IPS-20b (cell line): ENCODE data around the gene PLAAT3.
"Not testable (repeated sequence)": the region's sequence is repeated elsewhere in the genome, so short reads cannot be mapped to it uniquely, and the experiment has no call there.

Experiments
- H3K27ac ChIP-seq: one replicate; pipeline ENCODE4 v1.5.1; 2013; ENCODE audit warnings: low read length
- H3K27me3 ChIP-seq: 2 replicates; pipeline ENCODE4 v1.6.1; 2013; ENCODE audit warnings: mild to moderate bottlenecking, low read length, inconsistent platforms; ENCODE audit not compliant: insufficient read depth
- H3K36me3 ChIP-seq: 2 replicates; pipeline ENCODE4 v1.6.1; 2013; ENCODE audit warnings: low read depth, mild to moderate bottlenecking, inconsistent platforms, low read length, moderate library complexity; ENCODE audit not compliant: insufficient read depth
- H3K4me1 ChIP-seq: 2 replicates; pipeline ENCODE4 v1.6.1; 2013; ENCODE audit warnings: mild to moderate bottlenecking, control low read depth, inconsistent platforms, low read length, moderate library complexity; ENCODE audit not compliant: insufficient read depth
- H3K4me3 ChIP-seq: 2 replicates; pipeline ENCODE4 v1.5.1; 2013; ENCODE audit warnings: mild to moderate bottlenecking, low read length, inconsistent platforms
- H3K9ac ChIP-seq: 2 replicates; pipeline ENCODE4 v1.6.1; 2013; ENCODE audit warnings: low read depth, mild to moderate bottlenecking, inconsistent platforms, low read length, moderate library complexity
- H3K9me3 ChIP-seq: 2 replicates; pipeline ENCODE4 v1.6.1; 2013; ENCODE audit warnings: mild to moderate bottlenecking, low read depth, low read length, inconsistent platforms; ENCODE audit not compliant: insufficient read depth

PLAAT3 gene

DNA sequence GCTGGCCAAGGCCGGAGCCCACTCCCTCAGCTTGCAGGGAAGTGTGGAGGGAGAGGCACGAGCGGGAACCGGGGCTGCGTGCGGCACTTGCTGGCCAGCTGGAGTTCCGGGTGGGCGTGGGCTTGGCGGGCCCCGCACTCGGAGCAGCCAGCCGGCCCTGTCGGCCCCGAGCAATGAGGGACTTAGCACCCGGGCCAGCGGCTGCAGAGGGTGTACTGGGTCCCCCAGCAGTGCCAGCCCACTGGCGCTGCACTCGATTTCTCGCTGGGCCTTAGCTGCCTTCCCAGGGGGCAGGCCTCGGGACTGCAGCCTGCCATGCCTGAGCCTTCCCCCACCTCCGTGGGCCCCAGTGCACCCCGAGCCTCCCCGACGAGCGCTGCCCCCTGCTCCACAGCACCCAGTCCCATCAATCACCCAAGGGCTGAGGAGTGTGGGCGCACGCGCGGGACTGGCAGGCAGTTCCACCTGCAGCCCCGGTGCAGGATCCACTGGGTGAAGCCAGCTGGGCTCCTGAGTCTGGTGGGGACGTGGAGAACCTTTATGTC, 64.0 kb downstream of the PLAAT3 start:
- not testable (repeated sequence) for H3K36me3 ChIP-seq, H3K9ac ChIP-seq, H3K4me3 ChIP-seq, H3K9me3 ChIP-seq, H3K27me3 ChIP-seq, H3K4me1 ChIP-seq, H3K27ac ChIP-seq

DNA sequence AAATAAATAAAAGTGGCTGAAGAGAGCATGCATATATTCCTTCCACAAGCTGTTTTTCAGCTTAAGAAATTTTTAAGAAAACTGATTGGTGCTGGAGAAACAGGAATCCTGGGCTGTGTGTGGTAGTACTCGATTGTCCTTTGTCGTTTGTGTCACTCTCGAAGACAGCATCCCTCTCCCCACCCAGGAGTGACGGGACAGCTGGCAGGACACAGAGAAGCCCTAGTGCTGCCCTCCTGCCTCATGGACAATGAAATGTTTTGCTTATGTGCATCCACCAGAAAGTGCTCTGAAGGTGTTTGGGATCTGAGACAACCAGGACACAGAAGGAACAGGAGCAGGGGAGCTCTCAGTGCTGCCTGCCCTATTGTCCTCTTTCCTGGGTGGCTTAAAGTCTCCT, 64.8 kb downstream of the PLAAT3 start:
- H3K9me3 ChIP-seq: no peaks in the 10 kb centered on the region
- H3K27ac ChIP-seq: no peak overlapping the region
- no peaks in the 10 kb centered on the region for H3K4me1 ChIP-seq
- H3K36me3 ChIP-seq: no peaks in the 10 kb centered on the region
- H3K9ac ChIP-seq: no peak overlapping the region
- no peaks in the 10 kb centered on the region for H3K27me3 ChIP-seq
- H3K4me3 ChIP-seq: no peak overlapping the region

DNA sequence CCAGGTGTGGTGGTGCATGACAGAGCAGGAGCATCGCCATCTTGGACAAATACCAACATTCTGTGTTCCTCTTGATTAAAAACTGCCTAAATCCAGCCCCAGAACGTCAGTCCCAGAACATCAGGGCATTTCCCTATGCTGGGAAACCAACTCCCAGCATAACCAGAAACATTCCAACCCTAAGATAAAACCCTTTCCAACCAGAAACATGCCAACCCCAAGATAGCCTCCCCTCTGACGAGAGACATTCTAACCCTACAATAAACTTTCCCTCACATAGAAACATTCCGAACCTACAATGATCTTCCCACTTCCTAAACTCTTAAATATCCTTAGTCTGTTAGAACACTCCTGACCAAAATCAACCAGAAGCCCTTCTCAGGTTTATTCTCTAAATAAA, 66.1 kb downstream of the PLAAT3 start:
- no peak overlapping the region for H3K9ac ChIP-seq

DNA sequence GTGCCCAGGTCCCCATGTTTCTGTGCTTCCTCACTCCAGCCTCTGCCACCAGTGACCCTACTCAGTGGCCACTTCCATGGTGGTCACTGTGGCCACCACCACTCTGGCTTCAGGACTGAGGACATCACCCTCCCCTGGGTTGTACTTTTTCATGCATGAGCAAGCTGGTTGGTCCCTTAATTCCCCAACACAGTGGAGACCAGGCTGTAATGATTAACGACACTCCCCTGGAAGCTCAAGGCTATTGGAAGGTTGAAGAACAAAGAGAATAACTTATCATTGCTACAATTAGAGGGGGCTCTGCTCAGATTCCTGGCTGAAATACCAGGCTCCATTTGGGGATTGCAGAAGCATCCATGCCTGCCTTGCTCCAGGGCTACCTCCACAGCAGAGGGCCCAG, 67.2 kb downstream of the PLAAT3 start:
- H3K9ac ChIP-seq: no peak overlapping the region
- no peaks in the 10 kb centered on the region for H3K27me3 ChIP-seq
- H3K9me3 ChIP-seq: no peaks in the 10 kb centered on the region
- no peaks in the 10 kb centered on the region for H3K36me3 ChIP-seq
- H3K27ac ChIP-seq: no peak overlapping the region
- no peaks in the 10 kb centered on the region for H3K4me1 ChIP-seq
- no peak overlapping the region for H3K4me3 ChIP-seq

More for the DNA sequence above, 66.1 kb downstream of the PLAAT3 start:
- Histone ChIP-seq H3K9me3 (no peaks in the 10 kb centered on the region), H3K27me3 (no peaks in the 10 kb centered on the region), H3K4me3 (no peak overlapping the region), H3K36me3 (no peaks in the 10 kb centered on the region), H3K27ac (no peak overlapping the region), H3K4me1 (no peaks in the 10 kb centered on the region)

DNA sequence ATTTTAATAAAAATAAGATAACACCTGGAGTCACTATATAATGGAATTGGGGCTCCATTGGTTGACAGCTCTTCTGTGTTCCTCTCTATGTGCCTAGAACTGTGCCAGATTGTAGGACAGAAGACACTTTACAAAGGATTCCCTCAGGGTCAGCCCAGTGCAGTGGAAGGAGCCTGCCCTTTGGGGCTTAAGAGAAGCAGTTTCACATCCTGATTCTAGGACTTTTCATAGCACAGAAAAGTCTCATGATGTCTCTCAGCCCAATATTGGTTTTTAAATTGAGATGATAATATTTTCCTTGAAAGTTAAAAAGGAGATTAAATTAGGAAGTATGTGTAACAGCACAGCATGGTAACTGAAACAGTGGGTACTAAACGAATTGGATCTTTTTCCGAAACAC, 70.5 kb downstream of the PLAAT3 start:
- Histone ChIP-seq H3K4me3 (no peak overlapping the region), H3K36me3 (no peaks in the 10 kb centered on the region), H3K9me3 (no peaks in the 10 kb centered on the region), H3K9ac (no peak overlapping the region), H3K27ac (no peak overlapping the region), H3K4me1 (no peaks in the 10 kb centered on the region), H3K27me3 (no peaks in the 10 kb centered on the region)

DNA sequence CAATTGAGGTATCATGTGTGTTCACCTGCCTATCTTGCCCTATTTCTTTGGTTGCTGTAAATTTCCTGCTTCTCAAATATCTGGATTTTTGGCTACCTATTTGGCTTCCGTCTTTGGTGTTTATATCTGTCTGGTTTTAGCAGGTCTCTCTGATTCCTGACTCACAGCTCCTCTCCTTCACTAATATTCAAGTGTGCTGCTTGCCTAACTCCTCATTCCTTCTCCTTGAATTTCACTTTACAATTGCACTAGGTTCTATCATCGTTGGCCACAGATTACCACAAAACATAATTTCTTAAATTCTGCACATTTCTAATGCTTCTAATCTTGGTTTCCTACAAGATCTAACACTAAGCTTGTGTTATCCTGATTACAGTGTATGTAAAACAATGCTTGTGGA, 71.7 kb downstream of the PLAAT3 start:
- not testable (repeated sequence) for H3K9ac ChIP-seq, H3K27ac ChIP-seq, H3K4me3 ChIP-seq, H3K36me3 ChIP-seq, H3K27me3 ChIP-seq, H3K9me3 ChIP-seq, H3K4me1 ChIP-seq

DNA sequence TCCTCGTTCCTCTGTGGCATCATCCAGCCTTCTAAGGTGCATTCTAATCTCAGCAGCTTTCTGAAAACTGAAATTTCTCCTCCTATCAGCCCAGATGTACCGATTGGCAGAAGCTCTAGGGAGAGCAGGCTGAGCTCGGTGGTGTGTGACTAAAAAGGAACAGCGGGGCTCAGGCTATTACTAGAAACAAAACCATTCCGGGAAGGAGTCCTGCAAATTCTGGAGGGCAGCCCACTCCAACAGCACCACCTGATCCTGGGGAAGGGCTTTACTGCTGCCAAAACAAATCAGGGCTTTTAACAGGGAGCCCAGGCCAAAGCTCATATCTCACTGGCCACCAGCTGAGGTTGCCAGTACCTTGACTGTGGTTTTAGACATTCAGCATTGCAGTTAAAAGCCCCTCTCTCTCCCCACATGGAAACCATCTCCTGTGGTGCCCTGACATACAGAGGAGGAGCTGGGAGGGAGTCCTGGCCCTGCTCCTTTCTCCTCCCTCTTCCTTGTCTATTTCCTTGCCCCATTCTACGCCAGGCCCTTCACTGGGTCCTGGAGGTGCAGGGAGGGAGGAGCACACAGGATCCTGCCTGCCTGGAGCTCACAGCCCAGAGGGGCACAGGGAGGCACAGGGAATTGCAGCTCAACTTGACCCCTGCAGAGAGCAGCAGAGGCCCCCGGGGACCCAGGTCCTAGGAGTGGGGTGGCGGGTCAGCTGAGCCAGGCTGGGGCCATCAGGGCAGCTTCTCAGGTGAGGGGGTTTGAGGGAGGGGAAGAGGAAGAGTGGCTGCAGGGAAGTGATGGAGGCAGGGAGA, 76.7 kb downstream of the PLAAT3 start:
- H3K4me3 ChIP-seq: no peak overlapping the region
- no peaks in the 10 kb centered on the region for H3K36me3 ChIP-seq
- no peak overlapping the region for H3K27ac ChIP-seq
- no peak overlapping the region for H3K9ac ChIP-seq
- H3K9me3 ChIP-seq: no peaks in the 10 kb centered on the region
- peaks cover 11% of the 10 kb centered on the region; the same call in 1 of the 2 replicates for H3K4me1 ChIP-seq
- H3K27me3 ChIP-seq: no peaks in the 10 kb centered on the region

DNA sequence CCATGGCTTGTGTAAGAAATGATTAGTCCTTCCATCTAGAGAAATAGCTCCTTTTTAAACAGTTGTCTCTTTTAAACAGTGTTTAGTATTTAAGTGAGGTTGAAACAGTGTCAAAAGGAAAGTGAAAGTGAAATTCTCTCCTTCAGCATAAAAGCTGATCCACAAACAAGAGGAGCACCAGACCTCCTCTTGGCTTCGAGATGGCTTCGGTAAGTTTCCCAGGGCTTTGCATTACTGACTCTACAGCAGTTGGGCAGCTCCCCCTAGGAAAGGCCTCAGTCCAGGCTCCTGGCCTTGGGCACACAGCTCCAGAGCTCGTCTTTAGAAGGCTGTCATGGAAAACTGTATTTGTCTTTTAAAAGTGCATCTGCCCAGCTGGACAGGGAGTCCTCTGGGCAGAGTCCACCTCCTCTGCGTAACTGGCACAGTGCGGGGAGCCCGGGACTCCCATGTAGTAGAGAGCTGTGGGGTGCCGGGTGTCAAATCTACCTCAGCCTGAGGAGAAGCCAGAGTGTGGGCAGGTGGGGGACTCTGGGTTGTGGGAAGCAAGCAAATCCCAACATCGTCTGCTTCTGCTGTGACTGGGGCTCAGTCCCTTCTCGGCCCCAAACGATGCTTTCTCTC, 77.5 kb downstream of the PLAAT3 start, which contains the start of gene PLAAT4:
TSS of gene PLAAT4 (plus strand) at position 140 of the 624 bp plus-strand sequence. CDS start at position 201, 61 bp downstream.
- no peak within 1 kb of the TSS for H3K27ac ChIP-seq
- H3K4me1 ChIP-seq: peaks cover 15% of the 10 kb centered on the region
- no peak within 1 kb of the TSS for H3K9ac ChIP-seq

DNA sequence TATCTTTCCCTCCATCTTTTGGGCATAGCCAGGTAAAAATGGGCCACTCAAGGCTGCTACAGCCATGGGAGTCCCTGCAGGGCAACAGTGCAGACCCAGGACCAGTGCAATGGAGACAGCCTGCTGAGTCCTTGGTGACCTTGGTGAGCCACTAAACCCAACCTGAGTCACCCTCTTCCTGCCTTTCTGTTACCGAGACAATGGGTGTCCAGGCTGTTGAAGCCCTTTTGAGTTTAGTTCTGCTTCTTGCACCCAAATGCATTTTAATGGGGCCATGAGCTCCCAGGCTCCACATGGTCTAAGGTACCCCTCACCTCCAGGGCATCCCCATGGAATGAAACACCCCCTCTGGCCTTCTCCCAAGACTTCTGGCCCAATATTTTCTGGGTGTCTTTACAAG, 78.5 kb downstream of the PLAAT3 start:
- H3K4me1 ChIP-seq: peaks cover 23% of the 10 kb centered on the region
- H3K27me3 ChIP-seq: no peaks in the 10 kb centered on the region
- H3K4me3 ChIP-seq: no peak overlapping the region
- no peaks in the 10 kb centered on the region for H3K9me3 ChIP-seq
- no peaks in the 10 kb centered on the region for H3K36me3 ChIP-seq
- H3K9ac ChIP-seq: no peak overlapping the region
- no peak overlapping the region for H3K27ac ChIP-seq

More for the DNA sequence above, 77.5 kb downstream of the PLAAT3 start, which contains the start of gene PLAAT4:
- Histone ChIP-seq H3K9me3 (no peaks in the 10 kb centered on the region), H3K27me3 (no peaks in the 10 kb centered on the region), H3K36me3 (no peaks in the 10 kb centered on the region), H3K4me3 (no peak within 1 kb of the TSS)

DNA sequence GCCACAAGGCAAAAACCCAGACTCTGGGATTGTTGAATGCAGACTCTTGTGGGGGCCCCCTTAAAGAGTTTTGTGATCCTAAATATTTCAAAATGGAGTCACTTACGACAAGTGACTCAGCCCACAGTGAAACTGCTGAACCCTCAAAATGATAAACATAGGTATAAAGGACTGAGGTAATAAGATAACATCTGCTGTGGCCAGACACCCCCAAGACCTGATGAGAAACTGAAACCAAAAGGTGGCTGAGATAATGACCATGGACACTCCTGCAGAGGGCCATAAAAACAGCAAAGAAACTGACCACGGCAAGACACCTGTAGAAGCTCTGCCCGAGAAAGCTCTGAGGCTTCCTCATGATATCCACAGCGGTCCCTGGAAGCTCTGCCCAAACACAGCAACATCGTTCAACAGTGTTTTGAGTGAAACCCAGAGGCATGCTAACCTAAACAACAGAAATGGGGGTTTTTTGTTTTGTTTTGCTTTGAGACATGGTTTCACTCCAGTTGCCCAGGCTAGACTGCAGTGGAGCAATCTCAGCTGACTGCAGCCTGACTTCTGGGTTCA, 79.3 kb downstream of the PLAAT3 start:
- Histone ChIP-seq H3K4me3 (no peak overlapping the region), H3K36me3 (no peaks in the 10 kb centered on the region), H3K4me1 (peaks cover 25% of the 10 kb centered on the region), H3K9ac (no peak overlapping the region), H3K27ac (no peak overlapping the region), H3K9me3 (no peaks in the 10 kb centered on the region), H3K27me3 (no peaks in the 10 kb centered on the region)

DNA sequence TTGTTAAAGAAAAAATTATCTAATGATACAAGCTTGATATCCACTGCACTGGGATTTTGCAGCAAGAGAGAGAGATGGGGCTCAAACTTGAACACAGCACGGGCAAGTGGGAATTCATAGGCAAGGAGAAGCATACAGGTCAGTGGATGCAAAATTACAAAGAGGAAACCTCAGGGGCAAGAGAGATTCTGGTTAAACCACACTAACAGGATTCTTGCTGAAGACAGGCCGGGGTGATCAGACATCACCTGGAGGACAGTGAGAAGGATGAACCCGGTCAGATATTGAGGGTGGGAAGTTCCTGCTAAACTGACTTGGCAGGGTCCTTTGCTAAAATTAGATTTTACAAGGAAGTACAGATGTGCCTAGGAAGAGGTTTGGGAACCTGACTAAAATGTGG, 80.2 kb downstream of the PLAAT3 start:
- Histone ChIP-seq H3K27ac (no peak overlapping the region), H3K36me3 (no peaks in the 10 kb centered on the region), H3K4me1 (peaks cover 32% of the 10 kb centered on the region), H3K9me3 (no peaks in the 10 kb centered on the region), H3K27me3 (no peaks in the 10 kb centered on the region), H3K9ac (no peak overlapping the region), H3K4me3 (no peak overlapping the region)
